IMR-90 (cell line): ENCODE results near the gene LRIG1. TPM values are rescaled to one million over a fixed set of nuclear protein-coding genes. Genes with fewer than 3 reads are reported as not detected.

Experiments
- ATAC-seq: fragments of 200-7000 bp; cut with Tn5 transposase; 2 replicates; pipeline ENCODE4 v1.9.1; 2020; ENCODE audit warnings: low read depth, mild to moderate bottlenecking, moderate library complexity
- BruUV-seq: library from RNA; stranded (reverse); fragments of 400-500 nt; replicated peaks from 2 replicates; lab custom pipeline; 2021; lab: Mats Ljungman, UMichigan
- CTCF ChIA-PET: fragments of 300-600 bp; formaldehyde crosslinking; extraction: SDS; loops from one replicate; lab custom pipeline; 2021; ENCODE audit warnings: antibody characterized with exemption; lab: Yijun Ruan, JAX
- POLR2A ChIA-PET: fragments of 300-600 bp; sonication (Branson Sonifier 250); formaldehyde crosslinking; loops from one replicate; lab custom pipeline; 2022; ENCODE audit warnings: antibody characterized with exemption; ENCODE audit not compliant: unreplicated experiment; lab: Charles Lee
- DNase-seq: peaks from one replicate; pipeline ENCODE4 v3.0.0; 2013
- H2AFZ ChIP-seq: replicated peaks from 2 replicates; pipeline ENCODE3; 2013; ENCODE audit warnings: low read length, mild to moderate bottlenecking; ENCODE audit not compliant: poor library complexity
- H2AK5ac ChIP-seq: 2 replicates; pipeline ENCODE4 v1.6.1; 2013; ENCODE audit warnings: low read depth, low read length, inconsistent platforms
- H2AK9ac ChIP-seq: replicated peaks from 2 replicates; pipeline ENCODE3; 2013; ENCODE audit warnings: mild to moderate bottlenecking, low read depth, low read length, moderate library complexity; ENCODE audit not compliant: poor library complexity
- H2BK120ac ChIP-seq: 2 replicates; pipeline ENCODE4 v1.6.1; 2013; ENCODE audit warnings: low read depth, low read length, inconsistent platforms
- H2BK15ac ChIP-seq: 3 replicates; pipeline ENCODE4 v1.6.1; 2013; ENCODE audit warnings: low read depth, low read length, inconsistent platforms
- H2BK20ac ChIP-seq: 2 replicates; pipeline ENCODE4 v1.6.1; 2013; ENCODE audit warnings: low read depth, mild to moderate bottlenecking, inconsistent platforms, low read length, moderate library complexity
- H2BK5ac ChIP-seq: 2 replicates; pipeline ENCODE4 v1.6.1; 2013; ENCODE audit warnings: mild to moderate bottlenecking, low read depth, low read length, inconsistent platforms; ENCODE audit not compliant: poor library complexity, severe bottlenecking
- H3K14ac ChIP-seq: replicated peaks from 2 replicates; pipeline ENCODE4 v1.6.1; 2013; ENCODE audit warnings: low read depth, low read length, inconsistent platforms
- H3K18ac ChIP-seq: 2 replicates; pipeline ENCODE4 v1.6.1; 2013; ENCODE audit warnings: low read depth, low read length, control low read depth
- H3K23ac ChIP-seq: 2 replicates; pipeline ENCODE4 v1.6.1; 2013; ENCODE audit warnings: low read depth, low read length, inconsistent platforms
- H3K27ac ChIP-seq: 2 replicates; pipeline ENCODE4 v1.5.1; 2013; ENCODE audit warnings: mild to moderate bottlenecking, control low read depth, low read length; ENCODE audit not compliant: insufficient read depth
- H3K27me3 ChIP-seq: 2 replicates; pipeline ENCODE4 v1.6.1; 2013; ENCODE audit warnings: low read length; ENCODE audit not compliant: control insufficient read depth, insufficient read depth
- H3K36me3 ChIP-seq: 2 replicates; pipeline ENCODE4 v1.6.1; 2013; ENCODE audit warnings: low read length, mixed read lengths; ENCODE audit not compliant: control insufficient read depth, insufficient read depth
- H3K4ac ChIP-seq: 2 replicates; pipeline ENCODE4 v1.6.1; 2013; ENCODE audit warnings: low read depth, low read length, inconsistent platforms
- H3K4me1 ChIP-seq: 2 replicates; pipeline ENCODE4 v1.6.1; 2013; ENCODE audit warnings: low read length, mixed read lengths; ENCODE audit not compliant: control insufficient read depth, insufficient read depth
- H3K4me2 ChIP-seq: 2 replicates; pipeline ENCODE4 v1.6.1; 2013; ENCODE audit warnings: low read depth, mild to moderate bottlenecking, control low read depth, low read length, moderate library complexity
- H3K4me3 ChIP-seq: 2 replicates; pipeline ENCODE4 v1.5.1; 2013; ENCODE audit warnings: low read depth, mild to moderate bottlenecking, control low read depth, low read length, moderate library complexity; ENCODE audit not compliant: insufficient read depth
- H3K56ac ChIP-seq: 2 replicates; pipeline ENCODE4 v1.6.1; 2013; ENCODE audit warnings: low read length, inconsistent platforms; ENCODE audit not compliant: insufficient read depth; ENCODE audit errors: extremely low read depth
- H3K79me1 ChIP-seq, 2 experiments: 2 replicates each; pipeline ENCODE4 v1.6.1; 2013; ENCODE audit warnings: low read length in 2 of 2, inconsistent platforms in 1 of 2, low read depth in 1 of 2
- H3K9ac ChIP-seq: 2 replicates; pipeline ENCODE4 v1.6.1; 2013; ENCODE audit warnings: low read depth, low read length, control low read depth
- H3K9me1 ChIP-seq: 2 replicates; pipeline ENCODE4 v1.6.1; 2013; ENCODE audit warnings: low read length, inconsistent platforms; ENCODE audit not compliant: insufficient read depth
- H3K9me3 ChIP-seq: 2 replicates; pipeline ENCODE4 v1.6.1; 2013; ENCODE audit warnings: low read length; ENCODE audit not compliant: control insufficient read depth, insufficient read depth
- H4K20me1 ChIP-seq: 2 replicates; pipeline ENCODE4 v1.6.1; 2013; ENCODE audit warnings: low read length, inconsistent platforms; ENCODE audit not compliant: insufficient read depth
- H4K5ac ChIP-seq: 2 replicates; pipeline ENCODE4 v1.6.1; 2013; ENCODE audit warnings: mild to moderate bottlenecking, low read depth, low read length, control low read depth
- H4K8ac ChIP-seq, 2 experiments: 2 replicates each; pipeline ENCODE4 v1.6.1; 2013; ENCODE audit warnings: low read depth in 2 of 2, low read length in 2 of 2, control low read depth in 1 of 2, inconsistent platforms in 1 of 2
- H4K91ac ChIP-seq: 2 replicates; pipeline ENCODE4 v1.6.1; 2013; ENCODE audit warnings: low read depth, low read length, inconsistent platforms; ENCODE audit not compliant: insufficient read depth
- BHLHE40 ChIP-seq: fragments of 150-350 bp; IDR thresholded peaks from 2 replicates; pipeline ENCODE4 v1.6.1; 2016; ENCODE audit warnings: mild to moderate bottlenecking, low read depth, low read length
- CEBPB ChIP-seq: IDR thresholded peaks from 2 replicates; pipeline ENCODE4 v1.6.1; 2012; ENCODE audit warnings: low read depth, low read length, improper control_type of control experiment
- CHD1 ChIP-seq: IDR thresholded peaks from 2 replicates; pipeline ENCODE4 v1.6.1; 2012; ENCODE audit warnings: low read depth, low read length, improper control_type of control experiment
- ELK1 ChIP-seq: fragments of 150-350 bp; IDR thresholded peaks from 2 replicates; pipeline ENCODE4 v1.6.1; 2016; ENCODE audit warnings: low read depth, mild to moderate bottlenecking, low read length, moderate library complexity, borderline replicate concordance
- FOS ChIP-seq: fragments of 150-350 bp; IDR thresholded peaks from 2 replicates; pipeline ENCODE4 v1.6.1; 2016; ENCODE audit warnings: low read depth, low read length
- MAFK ChIP-seq: IDR thresholded peaks from 2 replicates; pipeline ENCODE4 v1.6.1; 2012; ENCODE audit warnings: low read depth, low read length, improper control_type of control experiment
- MXI1 ChIP-seq: IDR thresholded peaks from 2 replicates; pipeline ENCODE4 v1.6.1; 2012; ENCODE audit warnings: low read depth, mild to moderate bottlenecking, low read length, moderate library complexity, borderline replicate concordance
- NFE2L2 ChIP-seq: fragments of 150-350 bp; IDR thresholded peaks from 2 replicates; pipeline ENCODE4 v1.6.1; 2016; ENCODE audit warnings: low read depth, mild to moderate bottlenecking, low read length
- POLR2A ChIP-seq: IDR thresholded peaks from 2 replicates; pipeline ENCODE4 v1.6.1; 2012; ENCODE audit warnings: mild to moderate bottlenecking, low read depth, low read length
- RAD21 ChIP-seq: IDR thresholded peaks from 2 replicates; pipeline ENCODE4 v1.6.1; 2012; ENCODE audit warnings: low read length, improper control_type of control experiment
- RCOR1 ChIP-seq: IDR thresholded peaks from 2 replicates; pipeline ENCODE4 v1.6.1; 2012; ENCODE audit warnings: mild to moderate bottlenecking, low read length, improper control_type of control experiment; ENCODE audit not compliant: insufficient replicate concordance
- RFX5 ChIP-seq: IDR thresholded peaks from 2 replicates; pipeline ENCODE4 v1.8.0; 2012; ENCODE audit warnings: low read depth, mild to moderate bottlenecking, low read length, moderate library complexity
- SMC3 ChIP-seq: fragments of 150-350 bp; IDR thresholded peaks from 2 replicates; pipeline ENCODE4 v1.6.1; 2016; ENCODE audit warnings: low read depth, mild to moderate bottlenecking, antibody characterized with exemption, low read length, moderate library complexity
- USF2 ChIP-seq: fragments of 150-350 bp; IDR thresholded peaks from 2 replicates; pipeline ENCODE4 v1.6.1; 2017; ENCODE audit warnings: mild to moderate bottlenecking, antibody characterized with exemption, low read length, low read depth
- WGBS, 2 experiments: methylation state at CpG; one replicate each; pipeline versions ENCODE4 v1.1.5 to v1.1.7; 2013; ENCODE audit warnings: missing lambda C conversion rate in 2 of 2; ENCODE audit not compliant: insufficient read length in 1 of 2; ENCODE audit errors: extremely low coverage in 2 of 2; 5-methylcytosine and 5-hydroxymethylcytosine counted together
- dilution Hi-C: fragments of 300-500 bp; cut with HindIII; formaldehyde crosslinking; loops from one replicate; pipeline ENCODE4 v1.14.3; 2018; ENCODE audit warnings: low sequenced_read_pairs; ENCODE audit not compliant: unreplicated experiment
- in situ Hi-C: fragments of 300-500 bp; cut with MboI; formaldehyde crosslinking; loops from 3 replicates; pipeline ENCODE4 v1.14.3; 2019; ENCODE audit warnings: low sequenced_read_pairs, inconsistent platforms, mixed read lengths
- intact Hi-C: fragments of 100-400 bp; cut with micrococcal nuclease; formaldehyde crosslinking; loops from 2 replicates; pipeline ENCODE4 v1.10.0; 2022
- polyA plus RNA-seq, 3 experiments: library from polyadenylated mRNA; depleted of rRNA; stranded (reverse); fragments of >200 nt; gene quantifications; 2 replicates each; pipeline ENCODE4 v1.2.3, GENCODE V29; 2012; ENCODE audit warnings: low replicate concordance in 1 of 3
- total RNA-seq: library from RNA; depleted of rRNA; stranded (reverse); fragments of >200 nt; gene quantifications from 2 replicates; pipeline ENCODE4 v1.2.3, GENCODE V29; 2012

Gene LRIG1
- total and polyA plus RNA-seq, 2 of the 4 experiments (the other 2 are of a cell fraction), result 62.8 to 87.8 TPM

GRCh38 chr3:66476852-66477381 lies 23.9 kb downstream of the LRIG1 start:
- Histone ChIP-seq H3K4me1 (peaks cover 21% of the 10 kb centered on the region), H2AFZ (no peak overlapping the region), H4K5ac (no peak overlapping the region), H2AK9ac (no peak overlapping the region), H2BK20ac (no peak overlapping the region), H3K4ac (no peak overlapping the region), H3K4me3 (no peak overlapping the region), H3K56ac (no peak overlapping the region), H3K36me3 (no peaks in the 10 kb centered on the region), H3K9me3 (no peaks in the 10 kb centered on the region), H3K79me1 (peaks cover 39 to 85% of the 10 kb centered on the region in 2 experiments), H3K9ac (no peak overlapping the region), H4K8ac (no peak overlapping the region), H3K14ac (no peak overlapping the region), H3K18ac (no peak overlapping the region), H3K9me1 (peaks cover 12% of the 10 kb centered on the region), H3K27me3 (no peaks in the 10 kb centered on the region), H2AK5ac (peak overlapping the region; percentile 42; the same call in 1 of the 2 replicates), H2BK15ac (no peak overlapping the region), H3K23ac (no peak overlapping the region), H4K91ac (no peak overlapping the region), H3K27ac (no peak overlapping the region), H2BK5ac (no peak overlapping the region), H2BK120ac (no peak overlapping the region), H3K4me2 (no peak overlapping the region), H4K20me1 (peaks cover 54% of the 10 kb centered on the region)
- CTCF ChIA-PET, result no interaction called here
- POLR2A ChIA-PET, result no interaction called here
- dilution Hi-C loops, result no loop called here
- ATAC-seq, result no peak
- no TSS peak for BruUV-seq
- in situ Hi-C loops, result no loop called here
- WGBS, 2 experiments, result no CpG with 5 or more reads among the region's 9 CpGs
- TF ChIP-seq RAD21 (no peak), SMC3 (no peak), RFX5 (no peak), BHLHE40 (no peak), ELK1 (no peak), POLR2A (no peak), CEBPB (no peak), NFE2L2 (no peak), CHD1 (no peak), FOS (no peak), MAFK (no peak), USF2 (no peak), MXI1 (no peak), RCOR1 (no peak)
- DNase-seq, result no peak
- intact Hi-C loops, result no loop called here
